Measurements from ENCODE around the gene DMAC2L.
"Not testable (repeated sequence)": the region's sequence is repeated elsewhere in the genome, so short reads cannot be mapped to it uniquely, and the experiment has no call there.

The DMAC2L gene

GRCh38 chr14:50311972-50312733 is at the start of gene DMAC2L, which contains the start of gene L2HGDH:
TSS of gene DMAC2L (plus strand) at chr14:50312324. CDS start at chr14:50321488, 9,164 bp downstream.
TSS of gene L2HGDH (minus strand) at chr14:50312229. CDS start at chr14:50312150, 79 bp downstream.
- DNase-seq, result peak; percentile 92

GRCh38 chr14:50262865-50263264 is 49.3 kb upstream of the DMAC2L start:
- no peak for DNase-seq

DNA sequence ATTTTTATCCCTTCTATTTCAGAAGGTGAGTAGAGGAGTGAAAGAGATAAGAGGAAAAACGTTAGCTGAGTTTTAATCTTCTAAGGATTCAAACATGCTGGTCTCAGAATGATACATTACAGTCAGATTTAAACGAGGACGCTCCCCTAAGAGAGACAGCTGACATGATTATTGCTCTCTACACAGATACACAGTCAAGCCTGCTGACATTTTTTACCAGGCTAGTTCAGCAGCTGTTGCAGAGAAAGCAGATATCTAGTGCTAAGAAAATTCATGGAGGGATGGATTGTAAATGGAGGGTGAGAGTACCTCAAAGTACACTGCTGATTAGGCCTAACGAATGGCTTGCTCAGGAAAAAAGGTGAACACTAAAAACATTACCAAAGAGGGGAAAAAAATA is 48.8 kb upstream of the DMAC2L start:
- no peak for DNase-seq

DNA sequence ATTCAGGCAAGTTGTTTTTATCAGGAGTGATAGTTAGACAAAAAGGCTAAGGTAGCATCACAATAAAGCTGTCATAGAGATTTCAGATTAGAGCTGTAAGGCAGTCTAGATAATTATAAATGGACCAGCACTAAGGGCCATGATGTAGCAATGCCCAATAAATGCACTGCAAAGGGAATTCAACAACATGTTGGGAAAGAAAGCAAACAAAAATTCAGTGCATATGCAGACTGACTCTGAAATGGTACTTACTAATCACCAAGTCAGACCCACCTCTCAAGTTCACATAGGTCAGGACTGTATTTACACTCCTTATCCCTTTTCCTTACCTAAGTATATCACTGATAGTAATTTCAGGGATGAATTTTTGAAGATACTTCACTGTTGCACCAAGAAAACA is 47.1 kb upstream of the DMAC2L start:
- no peak for DNase-seq

- DNase-seq, result no peak
These were observed 41.2 kb upstream of the DMAC2L start for GRCh38 chr14:50270932-50271331.

- DNase-seq, result no peak
These were observed 39.6 kb upstream of the DMAC2L start for GRCh38 chr14:50272498-50272897.

GRCh38 chr14:50285861-50286260 is 26.3 kb upstream of the DMAC2L start:
- DNase-seq, result no peak

- DNase-seq, result no peak
These were observed 24.0 kb upstream of the DMAC2L start for GRCh38 chr14:50288146-50288545.

GRCh38 chr14:50290306-50290705 is 21.8 kb upstream of the DMAC2L start:
- DNase-seq, result no peak

GRCh38 chr14:50299585-50299984 is 12.5 kb upstream of the DMAC2L start:
- DNase-seq, result no peak

- no peak for DNase-seq
These were observed 10.2 kb upstream of the DMAC2L start for GRCh38 chr14:50301914-50302313.

DNA sequence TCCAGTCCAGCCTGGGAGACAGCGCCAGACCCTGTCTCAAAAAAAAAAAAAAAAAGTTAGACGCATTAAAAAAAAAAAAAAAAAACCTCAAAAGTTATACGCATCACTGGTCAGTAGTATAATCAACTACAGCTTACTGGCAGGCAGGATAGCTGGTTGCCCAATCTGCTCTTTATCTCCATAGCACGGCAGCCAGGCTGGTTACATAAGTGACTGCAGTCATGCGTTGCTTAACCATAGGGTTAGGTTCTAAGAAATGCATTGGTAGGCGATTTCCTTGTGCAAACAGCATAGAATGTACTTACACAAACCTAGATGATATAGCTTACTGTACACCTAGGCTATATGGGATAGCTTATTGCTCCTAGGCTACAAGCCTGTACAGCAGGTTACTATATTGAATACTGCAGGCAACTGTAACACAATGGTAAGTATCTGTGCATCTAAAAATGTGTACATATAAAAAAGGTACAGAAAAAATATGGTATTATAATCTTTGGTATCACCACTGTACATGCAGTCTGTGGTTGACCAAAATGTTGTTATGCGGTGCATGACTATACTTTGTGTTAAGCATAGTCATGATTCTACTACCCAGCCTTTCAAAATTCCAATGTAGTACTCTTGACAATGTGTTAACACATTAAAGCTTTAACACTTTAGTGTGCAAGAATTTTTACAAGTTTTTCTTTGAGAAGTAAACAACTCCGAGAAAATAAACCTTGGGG is 8.2 kb upstream of the DMAC2L start:
- DNase-seq, result no peak

- no peak for DNase-seq
These were observed 3.7 kb upstream of the DMAC2L start for GRCh38 chr14:50308363-50308915.

GRCh38 chr14:50310445-50310844 is 1.7 kb upstream of the DMAC2L start:
- no peak for DNase-seq

DNA sequence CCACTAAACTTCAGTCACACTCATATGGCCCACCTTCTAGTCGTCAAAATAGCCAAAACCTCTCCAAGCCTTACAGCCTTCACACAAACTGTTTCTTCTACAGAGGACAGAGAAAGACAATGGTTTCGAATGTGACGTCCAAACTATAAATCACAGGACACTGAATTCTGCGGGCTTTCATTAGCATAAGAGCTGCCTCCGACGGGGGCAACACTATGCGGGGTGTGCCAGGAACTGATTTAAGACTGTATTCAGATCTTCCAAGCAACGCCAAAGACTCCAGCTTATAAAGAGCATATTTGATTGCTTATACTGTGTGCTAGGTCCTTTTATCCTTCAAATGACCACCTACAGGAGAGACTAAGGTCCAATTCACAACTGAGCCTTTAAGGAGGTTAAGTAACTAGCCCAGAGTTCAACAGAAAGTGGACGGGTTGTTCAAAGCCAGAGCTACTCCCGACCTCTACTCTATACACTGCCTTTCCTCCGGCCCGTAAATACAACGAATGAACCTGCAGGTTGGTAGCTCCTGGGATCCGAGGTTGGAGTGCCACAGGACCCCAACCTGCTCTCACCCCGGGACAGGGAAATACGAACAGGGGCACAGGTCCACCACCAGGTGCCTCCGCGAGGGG is 670 bp upstream of the DMAC2L start:
- no peak for DNase-seq

- no peak for DNase-seq
These were observed 570 bp downstream of the DMAC2L start for GRCh38 chr14:50312734-50313054.

GRCh38 chr14:50314098-50314497 is 2.0 kb downstream of the DMAC2L start:
- DNase-seq, result not testable (repeated sequence)

- no peak for DNase-seq
These were observed 6.0 kb downstream of the DMAC2L start for GRCh38 chr14:50318031-50318626.

DNA sequence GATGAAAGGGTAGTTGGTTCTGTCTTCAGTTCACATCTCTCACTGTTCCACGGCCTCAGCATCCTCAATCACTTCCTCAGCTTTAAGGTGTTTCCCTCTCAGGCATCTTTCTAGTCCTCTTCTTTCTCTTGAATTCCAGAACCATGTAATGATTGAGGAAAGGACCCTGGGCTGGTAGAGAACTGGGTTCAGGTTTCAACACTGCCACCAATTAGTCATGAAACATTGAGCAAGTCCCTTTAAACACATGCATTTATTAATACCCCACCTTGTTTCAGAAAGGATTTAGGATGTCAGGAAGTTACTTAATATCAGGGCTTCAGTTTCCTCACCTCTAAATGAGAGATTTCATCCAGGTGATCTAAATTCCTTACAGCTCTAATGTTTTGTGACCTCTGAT is 7.2 kb downstream of the DMAC2L start:
- no peak for DNase-seq

DNA sequence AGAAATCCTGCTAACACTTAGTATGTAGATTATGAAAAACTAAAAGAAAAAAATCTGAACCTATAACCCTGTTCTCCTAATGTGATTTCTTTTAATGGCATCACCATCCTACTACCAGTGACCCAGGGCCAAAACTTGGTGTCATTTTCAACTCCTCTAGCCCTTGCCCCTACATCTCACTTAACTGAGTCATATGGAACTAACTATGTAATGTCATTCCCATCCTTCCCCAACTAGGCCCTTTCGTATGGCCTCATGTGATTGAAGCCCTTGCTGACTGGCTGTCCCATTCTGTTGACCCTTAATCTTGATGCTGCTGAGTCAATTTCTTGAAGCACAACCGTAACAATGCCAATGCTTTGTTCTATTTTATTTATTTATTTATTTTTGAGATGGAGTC is 7.6 kb downstream of the DMAC2L start:
- no peak for DNase-seq

DNA sequence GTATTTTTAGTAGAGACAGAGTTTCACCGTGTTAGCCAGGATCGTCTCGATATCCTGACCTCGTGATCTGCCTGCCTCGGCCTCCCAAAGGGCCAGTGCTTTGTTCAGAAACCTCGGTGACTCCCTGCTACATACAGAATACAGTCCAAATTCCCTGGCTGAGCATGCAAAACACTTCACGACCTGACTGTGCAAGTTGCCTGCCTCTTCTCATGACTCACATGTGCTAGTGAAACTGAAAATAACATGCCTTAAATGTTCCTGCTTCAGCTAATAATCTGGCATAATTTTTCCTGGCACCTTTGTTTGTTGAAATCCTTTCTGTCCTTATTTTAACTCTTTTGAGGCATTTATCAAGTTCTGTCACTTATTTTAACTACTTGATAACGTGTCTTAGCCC is 8.2 kb downstream of the DMAC2L start:
- DNase-seq, result no peak

DNA sequence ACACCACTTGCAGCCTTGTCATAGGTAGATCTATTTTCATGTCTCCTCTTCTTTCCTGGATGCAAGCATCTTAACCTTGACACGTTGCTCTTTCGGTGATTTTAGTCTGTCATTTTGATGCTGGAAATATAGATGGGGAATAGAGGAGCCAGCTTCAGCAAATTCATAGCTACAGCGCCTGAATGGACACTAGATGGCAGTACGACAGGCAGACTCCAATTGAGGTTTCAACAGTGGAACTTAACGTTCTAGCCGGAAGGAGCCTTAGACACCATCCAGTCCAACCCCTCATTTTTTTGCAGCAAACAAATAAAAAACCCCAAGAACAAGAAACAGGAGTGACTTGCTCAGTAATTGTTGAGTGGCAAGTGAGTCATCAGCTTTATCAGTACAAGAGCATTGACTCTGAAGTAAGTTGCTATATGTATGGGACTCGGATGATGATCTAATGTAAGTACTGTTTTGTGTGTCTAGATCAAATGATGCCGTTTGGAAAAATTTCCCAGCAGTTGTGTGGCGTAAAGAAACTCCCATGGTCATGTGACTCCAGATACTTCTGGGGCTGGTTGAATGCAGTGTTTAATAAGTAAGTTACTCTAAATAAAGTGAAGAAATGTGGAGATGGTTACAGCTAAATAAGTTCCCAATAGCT is 9.0 kb downstream of the DMAC2L start:
- DNase-seq, result peak; percentile 65

GRCh38 chr14:50331596-50331995 is 19.5 kb downstream of the DMAC2L start:
- no peak for DNase-seq
